Left lung (tissue), 10 donors: ENCODE results near the gene CYP27A1. TPM values are rescaled to one million over a fixed set of nuclear protein-coding genes. Genes with fewer than 3 reads are reported as not detected.

ENCODE experiments used
- ATAC-seq: fragments of 200-7000 bp; cut with Tn5 transposase; one replicate; pipeline ENCODE4 v1.9.1; 2020; ENCODE audit warnings: moderate library complexity
- DNase-seq, 4 donors: peaks; one replicate each; pipeline ENCODE4 v3.0.0-alpha.2; 2013 to 2020
- H3K27ac ChIP-seq, 2 donors: fragments of 200-600 bp; sonication (generic) in 1 of 2; one replicate each; pipeline versions ENCODE4 v1.5.0 to v1.8.0; 2020 to 2021
- H3K27me3 ChIP-seq, 2 donors: fragments of 200-600 bp; sonication (generic) in 1 of 2; one replicate each; pipeline versions ENCODE4 v1.5.0 to v1.8.0; 2020 to 2021
- H3K36me3 ChIP-seq, 2 donors: fragments of 200-600 bp; sonication (generic) in 1 of 2; one replicate each; pipeline versions ENCODE4 v1.5.0 to v1.8.0; 2020 to 2021
- H3K4me1 ChIP-seq, 2 donors: fragments of 200-600 bp; one replicate each; pipeline ENCODE4 v1.8.0; 2021
- H3K4me3 ChIP-seq, 2 donors: fragments of 200-600 bp; sonication (generic) in 1 of 2; one replicate each; pipeline versions ENCODE4 v1.5.0 to v1.8.0; 2020 to 2021; ENCODE audit warnings: mild to moderate bottlenecking in 1 of 2
- H3K9me3 ChIP-seq, 2 donors: fragments of 200-600 bp; sonication (generic) in 1 of 2; one replicate each; pipeline versions ENCODE4 v1.5.0 to v1.8.0; 2020 to 2021
- intact Hi-C, 2 donors: fragments of 100-400 bp; cut with DNase I; formaldehyde crosslinking; loops; one replicate each; pipeline versions ENCODE4 v1.11.2 to v1.14.2; 2022
- polyA plus RNA-seq, 6 donors: library from polyadenylated mRNA; unstranded; fragments of 120-200 nt; gene quantifications; one replicate each; pipeline ENCODE4 v1.2.1, GENCODE V29; 2013; ENCODE audit not compliant: insufficient read length in 6 of 6
- total RNA-seq, 2 donors: library from RNA; stranded (reverse); fragmentation: NEBNext Ultra II Directional; extraction: Animal tissue kit (Norgen Biotek cat#: 25700); gene quantifications; one replicate each; pipeline ENCODE4 v1.2.1, GENCODE V29; 2021
- TF ChIP-seq, protein P1 (sequence below), 2 donors: fragments of 200-600 bp; sonication (generic) in 1 of 2; IDR thresholded peaks; one replicate each; pipeline versions ENCODE4 v1.5.0 to v1.8.0; 2021; ENCODE audit warnings: antibody characterized with exemption in 2 of 2
- donor health status: DM: no; HTN: yes; CAD: no.
- donor health status: DM: no; HTN: no; CAD: no.

The CYP27A1 gene
- total and polyA plus RNA-seq, 8 donors: 24.3 to 95.9 (median 30.7) TPM

DNA sequence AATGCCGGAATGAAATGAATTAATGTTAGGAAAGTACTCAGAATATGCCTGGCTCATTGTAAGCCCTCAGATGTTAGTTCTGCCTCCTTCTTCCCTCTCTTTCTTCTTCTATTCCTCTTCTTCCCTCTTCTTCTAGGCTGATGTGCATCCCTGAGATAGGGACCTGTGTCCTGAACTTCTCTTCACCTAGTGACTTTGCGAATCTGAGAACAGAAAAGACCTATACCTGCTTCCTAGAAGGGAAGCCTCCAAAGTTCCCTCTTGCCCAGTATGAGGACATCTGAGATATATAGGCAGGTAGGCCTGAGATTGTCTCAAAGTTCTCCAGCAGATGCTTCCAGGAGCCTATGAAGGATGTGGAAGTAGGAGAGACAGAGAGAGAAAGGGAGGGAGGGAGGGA is 8.1 kb upstream of the CYP27A1 start:
- Histone ChIP-seq H3K4me3 (no peak overlapping the region), H3K27me3 (no peaks in the 10 kb centered on the region), H3K4me1 (no peaks in the 10 kb centered on the region), H3K27ac (no peak overlapping the region), H3K9me3 (peaks cover 0 to 15% of the 10 kb centered on the region in 2 donors), H3K36me3 (no peaks in the 10 kb centered on the region)
- ATAC-seq (no peak), DNase-seq (no peak)
- TF ChIP-seq, protein P1, sequence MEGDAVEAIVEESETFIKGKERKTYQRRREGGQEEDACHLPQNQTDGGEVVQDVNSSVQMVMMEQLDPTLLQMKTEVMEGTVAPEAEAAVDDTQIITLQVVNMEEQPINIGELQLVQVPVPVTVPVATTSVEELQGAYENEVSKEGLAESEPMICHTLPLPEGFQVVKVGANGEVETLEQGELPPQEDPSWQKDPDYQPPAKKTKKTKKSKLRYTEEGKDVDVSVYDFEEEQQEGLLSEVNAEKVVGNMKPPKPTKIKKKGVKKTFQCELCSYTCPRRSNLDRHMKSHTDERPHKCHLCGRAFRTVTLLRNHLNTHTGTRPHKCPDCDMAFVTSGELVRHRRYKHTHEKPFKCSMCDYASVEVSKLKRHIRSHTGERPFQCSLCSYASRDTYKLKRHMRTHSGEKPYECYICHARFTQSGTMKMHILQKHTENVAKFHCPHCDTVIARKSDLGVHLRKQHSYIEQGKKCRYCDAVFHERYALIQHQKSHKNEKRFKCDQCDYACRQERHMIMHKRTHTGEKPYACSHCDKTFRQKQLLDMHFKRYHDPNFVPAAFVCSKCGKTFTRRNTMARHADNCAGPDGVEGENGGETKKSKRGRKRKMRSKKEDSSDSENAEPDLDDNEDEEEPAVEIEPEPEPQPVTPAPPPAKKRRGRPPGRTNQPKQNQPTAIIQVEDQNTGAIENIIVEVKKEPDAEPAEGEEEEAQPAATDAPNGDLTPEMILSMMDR (IDR thresholded peaks at IDR 0.05): no peak
- intact Hi-C loops: no loop called here

DNA sequence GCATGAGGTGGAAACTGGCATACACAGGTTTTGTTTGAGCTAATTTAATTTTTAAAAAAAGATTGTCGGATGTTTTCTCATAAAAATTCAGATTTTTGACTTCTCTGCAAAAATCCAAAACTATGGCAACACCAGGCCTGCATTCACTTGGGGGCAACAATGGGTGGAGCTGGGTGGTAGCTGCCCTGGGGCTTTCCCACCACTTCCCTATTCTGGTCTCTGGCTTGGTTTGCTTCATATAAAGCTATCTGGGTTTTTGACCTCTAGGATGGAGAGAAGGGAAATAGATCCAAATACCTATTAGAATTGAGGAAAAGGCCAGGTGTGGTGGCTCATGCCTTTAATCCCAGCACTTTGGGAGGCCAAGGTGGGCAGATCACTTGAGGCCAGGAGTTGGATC is 5.5 kb upstream of the CYP27A1 start:
- ATAC-seq (no peak), DNase-seq (no peak)
- TF ChIP-seq, protein P1 (IDR thresholded peaks at IDR 0.05): no peak
- H3K27me3 ChIP-seq: peaks cover 0 to 13% of the 10 kb centered on the region in 2 donors
- no peak overlapping the region for H3K4me3 ChIP-seq
- H3K9me3 ChIP-seq: peaks cover 0 to 15% of the 10 kb centered on the region in 2 donors
- H3K36me3 ChIP-seq: no peaks in the 10 kb centered on the region
- no peak overlapping the region for H3K27ac ChIP-seq
- peaks cover 0 to 6% of the 10 kb centered on the region in 2 donors for H3K4me1 ChIP-seq
- intact Hi-C loops: no loop called here

DNA sequence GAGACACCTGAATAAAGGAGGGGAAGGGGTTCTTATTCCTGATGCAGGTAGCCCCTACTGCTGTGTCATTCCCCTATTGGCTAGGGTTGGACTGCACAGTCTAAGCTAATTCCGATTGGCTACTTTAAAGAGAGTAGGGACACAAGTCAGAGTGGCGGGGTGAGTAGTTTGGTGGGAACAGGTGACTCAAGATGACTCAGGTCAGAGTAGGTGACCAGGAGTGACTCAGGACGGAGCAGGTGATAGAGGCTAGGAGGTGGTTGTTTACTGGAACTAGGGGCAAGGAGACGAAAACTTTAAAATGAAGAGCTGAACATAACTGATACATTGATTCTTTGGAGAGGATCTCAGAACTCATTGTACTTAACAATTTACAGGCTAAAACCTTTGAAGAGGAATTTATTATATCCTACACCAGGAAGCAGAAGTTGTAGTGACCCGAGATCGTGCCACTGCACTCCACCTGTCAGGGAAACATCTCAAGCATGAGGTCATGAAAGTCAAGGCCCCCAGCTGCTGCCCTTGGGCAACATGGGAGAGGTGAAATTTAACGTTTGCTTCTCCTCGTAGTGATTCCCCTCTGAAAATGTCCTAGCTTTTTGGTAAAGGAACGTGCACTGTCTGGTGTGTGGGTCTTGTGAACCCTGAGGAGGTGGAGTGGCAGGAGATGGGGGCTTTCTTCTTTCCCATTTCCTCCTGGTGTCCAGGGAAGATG is 4.5 kb upstream of the CYP27A1 start:
- peaks cover 0 to 15% of the 10 kb centered on the region in 2 donors for H3K9me3 ChIP-seq
- ATAC-seq (no peak), DNase-seq (no peak)
- H3K27ac ChIP-seq: no peak overlapping the region
- TF ChIP-seq, protein P1 (IDR thresholded peaks at IDR 0.05): no peak
- intact Hi-C loops: no loop called here
- peaks cover 0 to 14% of the 10 kb centered on the region in 2 donors for H3K4me1 ChIP-seq
- H3K36me3 ChIP-seq: no peaks in the 10 kb centered on the region
- no peak overlapping the region for H3K4me3 ChIP-seq
- peaks cover 0 to 22% of the 10 kb centered on the region in 2 donors for H3K27me3 ChIP-seq

DNA sequence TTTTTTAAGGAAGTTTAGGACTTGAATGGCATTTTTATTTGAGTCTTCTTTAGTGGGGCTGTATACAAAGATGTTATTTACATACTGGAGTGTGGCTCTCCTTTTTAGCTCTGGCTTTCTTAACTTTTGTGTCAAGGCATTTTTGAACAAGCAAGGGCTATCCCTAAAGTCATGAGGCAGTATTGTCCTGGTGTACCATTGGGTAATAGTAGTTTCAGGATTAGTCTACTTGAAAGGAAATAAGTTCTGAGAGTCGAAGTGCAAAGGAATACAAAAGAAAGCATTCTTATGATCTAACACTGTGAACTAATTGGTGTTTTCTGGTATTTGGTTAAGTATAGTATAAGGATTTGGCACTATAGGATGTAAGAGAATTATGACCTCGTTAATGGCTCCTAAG is 1.9 kb upstream of the CYP27A1 start:
- TF ChIP-seq, protein P1 (IDR thresholded peaks at IDR 0.05): no peak
- Histone ChIP-seq H3K27ac (no peak overlapping the region), H3K27me3 (peaks cover 0 to 38% of the 10 kb centered on the region in 2 donors), H3K9me3 (peaks cover 0 to 15% of the 10 kb centered on the region in 2 donors), H3K4me3 (no peak overlapping the region), H3K36me3 (no peaks in the 10 kb centered on the region), H3K4me1 (peaks cover 0 to 20% of the 10 kb centered on the region in 2 donors)
- no peak for DNase-seq
- intact Hi-C loops: no loop called here
- ATAC-seq: no peak

DNA sequence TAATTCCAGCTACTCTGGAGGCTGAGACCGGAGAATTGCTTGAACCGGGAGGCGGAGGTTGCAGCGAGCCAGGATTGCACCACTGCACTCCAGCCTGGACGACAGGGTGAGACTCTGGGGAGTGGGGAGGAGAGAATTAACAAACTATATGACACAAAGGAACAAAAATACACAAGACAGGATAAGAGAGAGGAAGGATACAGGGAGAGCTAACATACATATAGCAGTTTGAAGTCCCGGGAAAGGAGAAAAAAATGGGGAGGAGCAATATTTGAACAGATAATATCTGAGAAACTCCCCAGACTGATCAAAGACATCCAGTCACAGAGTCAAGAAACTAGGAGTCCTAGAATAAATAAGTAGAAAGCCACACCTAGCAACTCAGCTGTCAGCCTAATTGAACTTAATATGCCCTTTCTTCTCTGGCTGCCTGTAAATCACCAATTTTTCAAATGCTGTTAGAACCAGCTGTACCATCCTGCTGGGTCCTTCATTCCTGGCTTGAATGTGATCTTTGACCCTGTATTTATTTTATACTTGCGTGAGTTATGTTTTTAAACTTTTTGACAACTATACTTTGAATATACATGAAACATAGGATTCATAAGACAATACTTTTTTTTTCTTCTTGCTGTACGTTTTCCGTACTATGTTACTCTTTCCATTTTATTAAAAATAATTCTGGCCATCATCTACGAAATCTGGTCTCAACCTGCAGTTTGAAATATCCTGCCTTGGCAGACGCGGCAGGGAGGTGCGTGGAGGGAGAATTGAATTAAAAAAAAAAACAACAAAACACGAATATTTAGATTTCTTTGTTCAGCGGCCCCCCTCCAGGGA is 876 bp upstream of the CYP27A1 start:
- H3K36me3 ChIP-seq: no peaks in the 10 kb centered on the region
- DNase-seq (no peak), ATAC-seq (peak; percentile 19)
- peak overlapping the region; percentile 74 to 75 for H3K27ac ChIP-seq
- peaks cover 0 to 20% of the 10 kb centered on the region in 2 donors for H3K4me1 ChIP-seq
- TF ChIP-seq, protein P1 (IDR thresholded peaks at IDR 0.05): no peak
- peaks cover 0 to 38% of the 10 kb centered on the region in 2 donors for H3K27me3 ChIP-seq
- H3K9me3 ChIP-seq: peaks cover 0 to 15% of the 10 kb centered on the region in 2 donors
- intact Hi-C loops: no loop called here
- peak overlapping the region; percentile 57 to 62 for H3K4me3 ChIP-seq
